Endothelial cell of coronary artery (primary cell): ENCODE measurements around the gene AMOTL1. TPM values are rescaled to one million over a fixed set of nuclear protein-coding genes. Genes with fewer than 3 reads are reported as not detected.

Source experiments
- total RNA-seq: library from RNA; depleted of rRNA; stranded (reverse); fragments of >200 nt; gene quantifications from 2 replicates; pipeline ENCODE4 v1.2.3, GENCODE V29; 2014

The AMOTL1 gene
- 35.2 and 46.5 TPM in 2 replicates for total RNA-seq

DNA sequence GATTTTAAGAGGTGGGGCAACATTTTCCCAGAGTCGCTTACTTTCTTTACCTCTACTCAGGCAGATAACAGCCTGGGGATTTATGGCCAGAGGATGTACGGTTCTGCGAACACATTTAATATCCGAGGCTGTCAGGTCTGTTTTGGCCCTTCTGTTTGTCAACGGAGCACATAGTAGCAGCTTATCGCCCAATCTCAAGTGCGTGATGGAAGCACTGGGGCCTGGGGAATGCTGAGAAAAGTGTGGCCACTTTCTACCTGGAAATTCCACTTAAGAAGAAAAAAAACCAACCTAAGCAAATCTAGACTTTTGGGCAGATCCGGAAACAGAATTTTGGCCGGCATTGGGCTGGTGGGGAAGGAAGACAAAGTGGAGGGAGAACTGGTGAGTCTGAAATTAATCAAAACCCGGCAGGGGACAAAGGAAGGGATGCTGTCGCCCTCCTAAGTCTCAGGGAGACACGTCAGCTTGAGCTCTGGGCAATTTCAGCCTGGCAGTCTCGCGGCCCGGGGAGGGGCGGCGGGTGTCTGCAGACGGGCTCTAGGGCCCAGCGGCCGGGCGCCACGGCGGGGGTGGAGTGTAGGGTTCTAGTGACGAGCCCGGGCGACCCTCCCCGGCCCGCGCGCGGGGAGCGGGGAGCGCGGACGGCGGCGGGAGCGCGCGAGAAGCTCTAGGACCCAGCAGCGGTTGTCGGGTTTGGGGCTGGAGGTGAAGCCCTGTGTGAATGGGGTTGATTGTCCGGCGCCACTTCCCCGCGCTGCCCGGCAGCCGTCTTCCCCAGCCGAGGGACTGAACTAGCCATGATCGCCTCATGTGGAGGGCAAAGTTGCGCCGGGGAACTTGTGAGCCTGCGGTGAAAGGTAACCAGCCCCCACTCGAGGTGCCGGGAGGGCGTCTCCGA is at the start of gene AMOTL1:
Gene AMOTL1, plus strand, starts transcription at position 656 of the 901 bp plus-strand sequence. Its CDS starts 156 bp downstream, at position 812.

Other genes starting within 250 kb of the AMOTL1 start
- gene FUT4, start 224.4 kb upstream of the AMOTL1 start, total RNA-seq: 3.0 and 4.1 TPM in 2 replicates
- gene PIWIL4, start 201.0 kb upstream of the AMOTL1 start, total RNA-seq: 0.18 and 1.0 TPM in 2 replicates
- 39.0 and 44.3 TPM in 2 replicates for gene CWC15, start 205.2 kb downstream of the AMOTL1 start, total RNA-seq
- gene KDM4D, start 205.4 kb downstream of the AMOTL1 start, total RNA-seq: 0.28 and 0.72 TPM in 2 replicates